HG02571 (cell line): Measurements from ENCODE around the gene ZFTA.

Experiments used
- ATAC-seq: cut with Tn5 transposase; IDR thresholded peaks from one replicate; pipeline ENCODE4 v1.9.1; 2021; ENCODE audit warnings: mild to moderate bottlenecking, moderate library complexity; ENCODE audit not compliant: unreplicated experiment

ZFTA gene

DNA sequence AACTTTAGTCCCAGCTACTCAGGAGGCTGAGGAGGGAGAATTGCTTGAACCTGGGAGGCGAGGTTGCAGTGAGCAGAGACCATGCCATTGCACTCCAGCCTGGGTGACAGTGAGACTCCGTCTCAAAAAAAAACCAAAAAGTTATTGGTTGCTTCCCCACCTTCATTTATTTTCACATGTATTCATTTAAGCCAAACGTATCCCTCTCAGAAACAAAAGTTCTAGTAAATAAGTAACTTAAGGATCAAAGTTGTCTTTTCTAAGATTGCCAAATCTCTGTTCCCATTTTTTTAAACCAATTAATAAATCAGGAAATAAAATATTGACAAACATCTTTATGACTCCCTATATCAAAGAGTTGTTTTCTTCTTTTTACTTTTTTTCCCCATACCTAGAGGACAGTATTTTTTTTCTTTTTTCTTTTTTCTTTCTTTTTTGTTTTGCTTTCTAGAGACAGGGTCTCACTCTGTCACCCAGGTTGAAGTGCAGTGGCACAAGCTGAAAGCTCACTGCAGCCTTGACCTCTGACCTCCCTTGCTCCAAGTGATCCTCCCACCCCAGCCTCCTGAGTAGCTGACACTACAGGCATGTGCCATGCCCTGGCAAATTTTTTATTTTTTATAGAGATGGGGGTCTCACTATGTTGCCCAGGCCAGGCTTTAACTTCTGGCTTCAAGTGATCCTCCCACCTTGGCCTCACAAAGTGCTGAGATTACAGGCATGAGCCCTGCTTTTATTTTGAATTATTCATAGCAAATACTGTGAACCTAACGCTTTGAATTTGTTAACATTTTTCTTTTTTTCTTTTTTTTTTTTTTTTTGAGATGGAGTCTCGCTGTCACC is 11.4 kb downstream of the ZFTA start:
- ATAC-seq = no peak

DNA sequence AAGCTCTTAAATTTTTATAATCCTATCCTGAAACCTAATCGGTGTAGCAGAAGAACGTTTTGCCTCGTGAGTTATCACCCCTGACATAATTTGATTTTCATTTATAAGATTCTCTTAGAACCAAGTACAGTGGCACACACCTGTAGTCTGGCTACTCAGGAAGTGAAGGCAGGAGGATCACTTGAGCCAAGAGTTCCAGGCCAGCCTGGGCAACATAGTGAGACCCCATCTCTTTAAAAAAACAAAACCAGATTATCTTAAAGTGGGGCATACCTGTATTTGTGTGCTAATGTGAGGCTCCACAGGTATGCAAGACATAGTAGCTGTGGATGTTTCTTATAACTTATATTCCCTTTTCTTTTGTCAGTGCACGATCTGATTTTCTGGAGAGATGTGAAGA is 19.0 kb downstream of the ZFTA start:
- no peak for ATAC-seq

DNA sequence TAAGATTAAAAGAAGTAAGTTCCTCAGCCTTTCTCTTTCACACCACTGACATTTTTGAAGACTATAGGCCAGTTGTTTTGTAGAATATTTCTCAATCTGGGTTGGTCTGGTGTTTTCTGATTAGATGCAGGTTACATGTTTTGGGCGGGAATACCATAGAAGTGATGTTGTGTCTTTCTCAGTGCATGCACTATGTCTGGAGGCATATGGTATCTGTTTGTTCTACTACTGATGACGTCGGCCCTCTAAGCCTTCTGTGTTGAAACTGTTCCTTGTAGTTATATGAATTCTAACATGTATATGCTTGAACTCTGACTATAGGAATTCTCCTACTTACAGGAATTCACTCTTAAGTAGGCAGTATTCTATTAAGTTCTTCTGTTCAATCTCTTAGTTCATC is 21.6 kb downstream of the ZFTA start:
- ATAC-seq = no peak

DNA sequence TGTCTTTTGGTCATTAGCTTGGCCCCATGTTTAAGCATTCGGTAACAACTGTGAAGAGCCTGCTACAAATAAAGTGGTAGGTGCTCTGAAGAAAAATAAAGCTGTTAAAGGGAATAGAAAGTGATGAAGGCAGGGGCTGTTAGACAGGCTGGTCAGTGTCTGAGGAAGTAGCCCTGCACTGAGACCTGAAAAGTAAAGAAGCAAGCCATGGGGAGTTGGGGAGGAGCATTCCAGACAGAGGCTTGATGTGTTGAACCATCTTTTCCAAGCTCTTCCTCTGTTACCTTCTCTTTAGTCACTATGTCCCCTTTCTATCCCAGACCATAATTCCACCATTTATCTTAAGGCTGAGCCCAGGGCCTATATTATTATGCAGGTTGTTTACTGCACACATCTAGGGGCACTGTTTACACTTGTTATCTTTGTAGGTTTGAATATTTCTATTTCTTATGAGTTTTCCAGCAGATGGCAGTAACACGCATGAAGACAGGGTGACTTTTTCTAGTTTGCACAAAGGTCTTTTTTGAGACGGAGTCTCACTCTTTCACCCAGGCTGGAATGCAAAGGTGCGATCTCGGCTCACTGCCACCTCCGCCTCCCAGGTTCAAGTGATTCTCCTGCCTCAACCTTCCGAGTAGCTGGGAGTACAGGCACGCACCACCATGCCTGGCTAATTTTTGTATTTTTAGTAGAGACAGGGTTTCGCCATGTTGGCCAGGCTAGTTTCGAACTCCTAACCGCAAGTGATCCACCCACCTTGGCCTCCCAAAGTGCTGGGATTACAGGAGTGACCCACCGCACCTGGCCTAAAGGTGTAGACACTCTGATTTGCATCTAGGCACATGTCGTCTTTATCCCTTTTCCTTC is 23.0 kb downstream of the ZFTA start:
- no peak for ATAC-seq

DNA sequence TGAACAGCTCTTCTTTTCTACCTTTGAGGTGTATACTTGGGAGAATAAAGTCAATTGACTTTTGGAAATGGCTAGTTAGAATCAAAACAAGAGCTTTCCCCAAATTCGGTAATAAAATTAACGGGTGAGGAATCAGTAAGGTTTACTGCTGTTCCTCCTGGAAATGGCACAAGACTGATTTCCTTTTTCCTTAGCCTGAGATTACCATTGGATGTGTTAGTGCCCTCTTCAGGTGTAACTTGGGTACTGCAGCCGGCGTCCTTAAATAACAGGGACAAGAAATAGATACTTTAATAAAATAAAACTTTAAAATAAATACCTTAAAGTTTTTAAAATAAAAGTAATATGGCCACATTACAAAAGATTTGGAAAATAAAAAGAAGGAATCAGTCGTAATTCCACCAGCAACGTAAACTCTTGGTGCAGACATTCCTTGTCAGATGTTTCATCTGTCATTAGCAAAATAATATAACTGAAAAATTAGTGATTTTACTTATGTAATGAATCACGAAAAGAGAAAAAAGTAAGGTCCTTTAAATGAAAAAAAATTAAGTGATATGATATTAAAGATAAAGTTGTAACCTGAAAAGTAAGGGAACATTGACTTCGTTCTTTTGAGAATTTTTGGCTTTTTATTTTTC is 29.7 kb downstream of the ZFTA start:
- ATAC-seq = no peak

DNA sequence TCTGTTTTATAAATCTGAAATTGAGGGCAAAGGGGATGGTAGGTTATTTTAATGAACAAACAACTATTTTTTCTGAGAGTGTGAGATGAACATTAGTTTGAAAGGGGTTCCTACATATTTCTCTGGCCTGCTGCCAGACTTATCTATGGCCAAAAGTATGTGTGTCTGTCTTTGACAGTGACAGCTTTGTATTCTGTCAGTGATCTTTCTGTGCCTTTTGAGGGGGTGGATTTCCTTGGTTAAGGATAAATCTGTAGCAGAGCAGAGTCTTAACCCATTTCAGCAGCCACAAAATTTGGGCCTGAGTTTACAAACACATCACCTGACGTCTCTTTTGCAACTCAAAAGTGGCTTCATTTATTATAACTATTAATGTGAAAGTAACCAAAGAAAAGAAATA is 30.9 kb downstream of the ZFTA start:
- ATAC-seq = no peak

DNA sequence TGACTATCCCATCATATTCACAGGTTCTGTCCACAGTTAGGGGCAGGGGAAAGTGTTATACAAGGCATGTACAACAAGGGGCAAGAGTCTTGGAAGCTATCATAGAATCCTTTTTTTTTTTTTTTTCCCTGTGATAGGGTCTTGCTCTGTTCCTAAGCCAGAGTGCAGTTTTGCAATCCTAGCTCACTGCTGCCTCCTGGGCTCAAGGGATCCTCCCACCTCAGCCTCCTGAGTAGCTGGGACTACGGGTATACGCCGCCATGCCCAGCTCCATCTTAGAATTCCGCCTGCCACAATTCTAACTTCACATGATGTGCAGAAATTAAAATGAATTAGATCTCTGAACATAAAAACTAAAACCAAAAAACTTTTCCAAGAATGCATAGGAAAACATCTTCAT is 31.7 kb downstream of the ZFTA start:
- no peak for ATAC-seq

DNA sequence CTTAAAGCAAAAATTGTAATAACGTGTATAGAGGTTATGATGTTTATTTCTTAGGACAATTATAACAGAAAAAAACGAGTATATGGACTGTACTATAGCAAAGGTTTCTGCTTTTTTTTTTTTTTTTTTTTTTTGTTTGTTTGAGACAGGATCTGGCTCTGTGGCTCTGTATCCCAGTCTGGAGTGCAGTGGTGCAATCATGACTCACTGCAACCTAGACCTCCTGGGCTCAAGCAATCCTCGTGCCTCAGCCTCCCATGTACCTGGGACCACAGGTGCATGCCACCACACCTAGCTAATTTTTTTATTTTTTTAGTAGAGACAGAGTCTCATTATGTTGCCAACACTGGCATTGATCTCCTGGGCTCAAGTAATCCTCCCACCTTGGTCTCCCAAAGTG is 39.2 kb downstream of the ZFTA start:
- no peak for ATAC-seq

DNA sequence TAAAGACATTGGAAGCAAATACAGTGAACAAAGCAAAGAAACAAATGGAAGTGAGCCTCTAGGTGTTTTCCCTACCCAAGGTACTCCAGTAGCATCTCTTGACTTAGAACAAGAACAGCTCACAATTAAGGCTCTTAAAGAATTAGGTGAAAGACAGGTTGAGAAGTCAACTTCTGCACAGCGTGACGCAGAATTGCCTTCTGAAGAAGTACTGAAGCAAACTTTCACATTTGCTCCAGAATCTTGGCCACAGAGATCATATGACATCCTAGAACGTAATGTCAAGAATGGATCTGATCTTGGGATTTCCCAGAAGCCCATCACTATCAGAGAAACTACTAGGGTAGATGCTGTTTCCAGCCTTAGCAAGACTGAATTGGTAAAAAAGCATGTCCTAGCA is 48.0 kb downstream of the ZFTA start:
- ATAC-seq = no peak

DNA sequence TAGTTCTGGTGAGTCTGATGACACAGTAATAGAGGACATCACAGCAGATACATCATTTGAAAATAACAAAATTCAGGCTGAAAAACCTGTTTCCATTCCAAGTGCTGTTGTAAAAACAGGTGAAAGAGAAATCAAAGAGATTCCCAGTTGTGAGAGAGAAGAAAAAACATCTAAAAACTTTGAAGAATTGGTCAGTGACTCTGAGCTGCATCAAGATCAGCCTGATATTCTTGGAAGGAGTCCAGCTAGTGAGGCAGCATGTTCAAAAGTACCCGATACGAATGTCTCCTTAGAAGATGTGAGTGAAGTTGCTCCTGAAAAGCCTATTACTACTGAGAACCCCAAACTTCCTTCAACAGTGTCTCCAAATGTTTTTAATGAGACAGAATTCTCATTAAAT is 48.6 kb downstream of the ZFTA start:
- ATAC-seq = no peak

DNA sequence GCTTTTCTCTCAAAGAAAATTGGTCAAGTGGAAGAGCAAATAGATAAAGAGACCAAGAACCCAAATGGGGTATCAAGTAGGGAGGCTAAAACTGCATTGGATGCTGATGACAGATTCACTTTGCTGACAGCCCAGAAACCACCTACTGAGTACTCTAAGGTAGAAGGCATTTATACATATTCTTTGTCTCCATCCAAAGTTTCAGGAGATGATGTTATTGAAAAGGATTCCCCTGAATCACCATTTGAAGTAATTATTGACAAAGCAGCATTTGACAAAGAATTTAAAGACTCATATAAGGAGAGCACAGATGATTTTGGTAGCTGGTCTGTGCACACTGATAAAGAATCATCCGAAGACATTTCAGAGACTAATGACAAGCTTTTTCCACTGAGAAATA is 49.6 kb downstream of the ZFTA start:
- ATAC-seq = no peak
